HG02973 (cell line): ENCODE results near the gene TNNI3K.
A peak's percentile ranks its signal among the peaks of the same experiment; 100 is the strongest.
"Not testable (repeated sequence)": the region's sequence is repeated elsewhere in the genome, so short reads cannot be mapped to it uniquely, and the experiment has no call there.

Experiments
- ATAC-seq: cut with Tn5 transposase; IDR thresholded peaks from one replicate; pipeline ENCODE4 v1.9.1; 2021; ENCODE audit warnings: moderate library complexity; ENCODE audit not compliant: unreplicated experiment

The TNNI3K gene, protein sequence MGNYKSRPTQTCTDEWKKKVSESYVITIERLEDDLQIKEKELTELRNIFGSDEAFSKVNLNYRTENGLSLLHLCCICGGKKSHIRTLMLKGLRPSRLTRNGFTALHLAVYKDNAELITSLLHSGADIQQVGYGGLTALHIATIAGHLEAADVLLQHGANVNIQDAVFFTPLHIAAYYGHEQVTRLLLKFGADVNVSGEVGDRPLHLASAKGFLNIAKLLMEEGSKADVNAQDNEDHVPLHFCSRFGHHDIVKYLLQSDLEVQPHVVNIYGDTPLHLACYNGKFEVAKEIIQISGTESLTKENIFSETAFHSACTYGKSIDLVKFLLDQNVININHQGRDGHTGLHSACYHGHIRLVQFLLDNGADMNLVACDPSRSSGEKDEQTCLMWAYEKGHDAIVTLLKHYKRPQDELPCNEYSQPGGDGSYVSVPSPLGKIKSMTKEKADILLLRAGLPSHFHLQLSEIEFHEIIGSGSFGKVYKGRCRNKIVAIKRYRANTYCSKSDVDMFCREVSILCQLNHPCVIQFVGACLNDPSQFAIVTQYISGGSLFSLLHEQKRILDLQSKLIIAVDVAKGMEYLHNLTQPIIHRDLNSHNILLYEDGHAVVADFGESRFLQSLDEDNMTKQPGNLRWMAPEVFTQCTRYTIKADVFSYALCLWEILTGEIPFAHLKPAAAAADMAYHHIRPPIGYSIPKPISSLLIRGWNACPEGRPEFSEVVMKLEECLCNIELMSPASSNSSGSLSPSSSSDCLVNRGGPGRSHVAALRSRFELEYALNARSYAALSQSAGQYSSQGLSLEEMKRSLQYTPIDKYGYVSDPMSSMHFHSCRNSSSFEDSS

DNA sequence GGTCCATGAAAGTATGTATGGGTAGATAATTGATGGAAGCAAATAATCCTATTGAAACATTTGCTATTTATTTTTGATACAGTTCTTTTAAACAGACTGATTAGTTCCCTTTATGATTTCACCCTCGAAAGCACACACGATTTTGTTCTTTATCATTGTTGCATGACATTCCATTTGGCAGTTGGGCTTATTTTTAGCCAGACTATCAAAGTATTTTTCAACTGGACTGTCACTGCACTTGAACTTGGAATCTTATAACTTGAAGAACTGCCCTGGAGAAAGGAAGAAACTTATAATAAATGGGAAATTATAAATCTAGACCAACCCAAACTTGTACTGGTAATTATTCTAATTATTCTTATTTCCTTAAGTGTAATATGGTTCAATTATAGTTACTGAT, at the start of gene TNNI3K:
Gene TNNI3K (plus strand): TSS at position 235 of the 400 bp plus-strand sequence. CDS start 65 bp downstream, at position 300.
- ATAC-seq: no peak

DNA sequence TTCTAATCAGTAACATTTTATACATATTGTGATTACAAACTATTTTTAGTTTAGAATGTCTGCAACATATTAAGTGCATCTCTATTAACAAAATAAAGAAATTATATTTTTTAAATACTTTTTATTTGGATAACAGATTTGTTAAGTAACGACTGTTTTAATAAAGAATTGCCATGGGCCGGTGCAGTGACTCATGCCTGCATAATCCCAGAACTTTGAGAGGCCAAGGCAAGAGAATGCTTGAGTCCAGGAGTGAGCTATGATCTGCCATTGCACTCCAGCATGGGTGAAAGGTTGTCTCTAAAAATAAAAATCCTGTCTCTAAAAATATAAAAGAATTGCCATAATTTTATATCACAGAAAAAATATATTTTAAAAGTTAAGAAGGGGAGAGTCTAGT, 41.3 kb upstream of the TNNI3K start:
- ATAC-seq: no peak

DNA sequence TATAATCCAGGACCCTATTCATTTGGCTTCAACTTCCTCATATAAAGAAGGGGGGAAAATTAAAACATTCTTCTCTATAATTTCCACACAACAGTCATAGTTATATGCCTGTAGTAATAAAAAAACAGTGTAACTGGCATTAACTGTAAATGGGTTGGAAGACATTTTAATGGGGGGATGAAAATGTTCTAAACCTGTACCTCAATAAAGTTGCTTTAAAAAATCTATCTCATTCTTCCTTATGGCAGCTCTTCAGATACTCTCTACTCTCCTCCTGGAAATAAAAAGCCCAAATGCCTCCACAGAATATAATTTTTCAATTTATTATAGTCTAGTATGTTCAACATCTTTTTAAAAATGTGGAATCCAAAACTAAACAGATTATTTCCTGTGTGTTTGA, 39.8 kb upstream of the TNNI3K start:
- no peak for ATAC-seq

DNA sequence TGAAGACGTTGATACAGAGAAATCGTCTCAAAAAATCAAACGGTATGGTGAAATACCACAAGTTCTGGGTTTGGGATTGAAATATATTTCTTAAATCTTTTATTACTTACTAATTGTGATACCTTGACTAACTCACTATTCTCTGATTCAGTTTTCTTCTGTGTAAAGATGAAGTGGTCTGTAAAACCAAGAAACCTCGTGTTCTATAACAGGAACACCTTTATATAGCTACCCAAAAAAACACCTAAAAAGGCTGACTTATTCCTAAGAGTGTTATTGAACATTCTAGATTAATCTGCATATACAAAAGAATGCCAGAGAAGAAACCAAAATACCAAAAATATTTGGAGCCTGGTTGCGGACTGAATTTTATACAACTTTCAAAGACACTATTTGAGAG, 37.9 kb upstream of the TNNI3K start:
- ATAC-seq: no peak

- ATAC-seq: peak; percentile 89
Observed at GRCh38 chr1:74197657-74198552, 37.3 kb upstream of the TNNI3K start, which contains the start of the genes FPGT and LRRIQ3. Gene FPGT, plus strand, starts transcription at chr1:74198242. Its CDS starts 37 bp downstream, at chr1:74198279. Gene LRRIQ3, minus strand, starts transcription at chr1:74198176. Its CDS starts 14,492 bp downstream, at chr1:74183684.

DNA sequence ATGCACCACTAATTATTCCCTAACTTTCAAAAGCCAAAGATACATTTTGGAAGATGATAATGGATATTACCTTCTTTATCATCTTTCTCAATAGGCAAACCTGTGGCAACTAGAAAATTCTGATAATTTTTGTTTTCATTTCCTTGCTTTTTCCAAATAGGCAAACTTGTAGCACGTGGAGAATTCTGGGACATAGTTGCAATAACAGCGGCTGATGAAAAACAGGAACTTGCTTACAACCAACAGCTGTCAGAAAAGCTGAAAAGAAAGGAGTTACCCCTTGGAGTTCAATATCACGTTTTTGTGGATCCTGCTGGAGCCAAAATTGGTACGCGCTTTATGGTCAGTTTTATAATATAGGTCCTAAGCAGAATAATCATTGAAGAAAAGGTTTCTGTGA, 35.7 kb upstream of the TNNI3K start:
- no peak for ATAC-seq

DNA sequence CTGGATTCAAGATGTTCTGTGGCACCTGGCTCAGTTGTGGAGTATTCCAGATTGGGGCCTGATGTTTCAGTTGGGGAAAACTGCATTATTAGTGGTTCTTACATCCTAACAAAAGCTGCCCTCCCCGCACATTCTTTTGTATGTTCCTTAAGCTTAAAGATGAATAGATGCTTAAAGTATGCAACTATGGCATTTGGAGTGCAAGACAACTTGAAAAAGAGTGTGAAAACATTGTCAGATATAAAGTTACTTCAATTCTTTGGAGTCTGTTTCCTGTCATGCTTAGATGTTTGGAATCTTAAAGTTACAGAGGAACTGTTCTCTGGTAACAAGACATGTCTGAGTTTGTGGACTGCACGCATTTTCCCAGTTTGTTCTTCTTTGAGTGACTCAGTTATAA, 29.9 kb upstream of the TNNI3K start:
- ATAC-seq: no peak

- no peak for ATAC-seq
Observed at GRCh38 chr1:74215229-74215628, 20.0 kb upstream of the TNNI3K start.

DNA sequence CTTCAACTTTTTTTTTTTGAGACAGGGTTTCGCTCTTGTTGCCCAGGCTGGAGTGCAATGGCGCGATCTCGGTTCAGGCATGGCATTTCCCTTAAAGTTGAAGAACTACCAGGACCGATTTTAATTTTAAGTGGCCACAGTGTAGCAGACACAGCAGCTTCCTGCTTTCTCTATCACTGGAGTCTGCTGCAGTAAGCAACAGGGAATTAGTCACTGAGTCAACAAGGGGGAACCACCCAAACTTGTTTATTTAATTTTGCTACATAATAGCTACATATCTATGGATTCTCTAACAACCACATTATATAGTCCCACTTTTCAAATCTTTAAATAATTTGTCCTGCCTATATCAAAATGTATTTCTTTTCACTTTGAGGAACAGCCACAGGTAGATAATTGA, 12.5 kb upstream of the TNNI3K start:
- no peak for ATAC-seq

- ATAC-seq: no peak
Observed at GRCh38 chr1:74223453-74223852, 11.7 kb upstream of the TNNI3K start.

- ATAC-seq: no peak
Observed at GRCh38 chr1:74236440-74236839, 1.3 kb downstream of the TNNI3K start.

- no peak for ATAC-seq
Observed at GRCh38 chr1:74237035-74237434, 1.8 kb downstream of the TNNI3K start.

GRCh38 chr1:74237787-74238186, 2.6 kb downstream of the TNNI3K start:
- ATAC-seq: no peak

GRCh38 chr1:74245168-74245772, 10.1 kb downstream of the TNNI3K start:
- no peak for ATAC-seq

DNA sequence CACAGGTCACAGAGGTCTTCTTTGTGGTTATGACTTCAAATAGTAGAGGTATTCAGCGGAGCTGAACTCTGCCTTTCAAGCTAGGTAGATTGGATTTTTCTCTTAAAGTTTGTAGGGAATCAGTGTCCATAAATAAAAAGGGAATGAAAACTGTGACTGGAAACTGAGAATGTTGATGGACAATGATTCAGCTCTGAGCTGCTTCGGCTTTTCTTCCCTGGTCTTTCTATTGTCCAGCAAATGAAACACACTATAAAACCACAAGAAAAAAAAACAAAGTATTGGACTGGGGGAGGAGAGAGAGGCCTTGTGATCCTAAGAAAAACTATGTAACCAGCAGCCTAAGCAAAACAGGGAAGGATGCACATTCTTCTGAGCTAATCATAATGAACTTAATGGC, 11.1 kb downstream of the TNNI3K start:
- ATAC-seq: no peak

DNA sequence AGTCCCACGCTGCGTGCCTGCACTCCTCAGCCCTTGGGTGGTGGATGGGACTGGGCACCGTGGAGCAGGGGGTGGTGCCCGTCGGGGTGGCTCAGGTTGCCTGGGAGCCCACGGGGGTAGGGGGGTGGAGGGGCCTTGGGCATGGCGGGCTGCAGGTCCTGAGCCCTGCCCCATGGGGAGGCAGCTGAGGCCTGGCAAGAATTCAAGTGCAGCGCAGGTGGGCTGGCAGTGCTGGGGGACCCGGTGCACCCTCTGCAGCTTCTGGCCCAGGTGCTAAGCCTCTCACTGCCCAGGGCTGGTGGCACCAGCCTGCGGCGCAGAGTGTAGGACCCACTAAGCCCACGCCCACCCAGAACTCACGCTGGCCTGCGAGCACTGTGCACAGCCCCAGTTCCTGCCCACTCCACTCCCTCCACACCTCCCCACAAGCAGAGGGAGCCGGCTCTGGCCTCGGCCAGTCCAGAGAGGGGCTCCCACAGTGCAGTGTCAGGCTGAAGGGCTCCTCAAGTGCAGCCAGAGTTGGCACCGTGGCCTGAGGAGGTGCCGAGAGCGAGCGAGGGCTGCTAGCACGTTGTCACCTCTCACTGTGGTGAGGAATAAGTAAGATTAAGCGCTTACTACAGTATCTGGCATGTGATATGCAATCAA, 12.8 kb downstream of the TNNI3K start:
- no peak for ATAC-seq

DNA sequence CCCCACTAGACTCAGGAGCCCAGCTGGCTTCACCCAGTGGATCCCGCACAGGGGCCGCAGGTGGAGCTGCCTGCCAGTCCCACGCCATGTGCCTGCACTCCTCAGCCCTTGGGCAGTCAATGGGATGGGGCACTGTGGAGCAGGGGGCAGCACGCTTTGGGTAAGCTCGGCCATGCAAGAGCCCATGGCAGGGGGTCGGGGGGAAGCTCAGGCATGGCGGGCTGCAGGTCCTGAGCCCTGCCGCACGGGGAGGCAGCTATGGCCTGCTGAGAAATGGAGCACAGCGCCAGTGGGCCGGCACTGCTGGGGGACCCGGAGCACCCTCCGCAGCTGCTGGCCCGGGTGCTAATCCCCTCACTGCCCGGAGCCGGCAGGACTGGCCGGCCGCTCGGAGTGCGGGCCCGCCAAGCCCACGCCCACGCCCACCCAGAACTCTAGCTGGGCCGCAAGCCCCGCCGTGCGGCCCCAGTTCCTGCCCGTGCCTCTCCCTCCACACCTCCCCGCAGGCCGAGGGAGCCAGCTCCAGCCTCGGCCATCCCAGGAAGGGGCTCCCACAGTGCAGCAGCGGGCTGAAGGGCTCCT, 18.1 kb downstream of the TNNI3K start:
- ATAC-seq: not testable (repeated sequence)

- no peak for ATAC-seq
Observed at GRCh38 chr1:74266001-74266400, 30.8 kb downstream of the TNNI3K start.

DNA sequence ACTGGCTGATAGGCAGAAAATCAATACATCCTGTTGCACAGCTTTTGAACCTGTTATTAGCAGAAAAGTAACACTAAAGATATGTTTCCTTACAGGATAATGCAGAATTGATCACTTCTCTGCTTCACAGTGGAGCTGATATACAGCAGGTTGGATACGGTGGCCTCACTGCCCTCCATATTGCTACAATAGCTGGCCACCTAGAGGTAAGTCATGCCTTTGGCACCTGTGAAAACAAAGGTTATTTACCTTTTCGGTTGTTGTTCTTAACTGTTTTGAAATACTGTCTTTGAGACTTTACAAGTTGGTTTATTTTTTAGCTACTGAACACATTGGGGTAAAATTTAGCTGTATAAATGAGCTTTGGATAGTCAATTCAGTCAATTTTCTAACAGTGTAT, 36.3 kb downstream of the TNNI3K start:
- no peak for ATAC-seq
